ENCODE data around the gene CLIC5.

DNA sequence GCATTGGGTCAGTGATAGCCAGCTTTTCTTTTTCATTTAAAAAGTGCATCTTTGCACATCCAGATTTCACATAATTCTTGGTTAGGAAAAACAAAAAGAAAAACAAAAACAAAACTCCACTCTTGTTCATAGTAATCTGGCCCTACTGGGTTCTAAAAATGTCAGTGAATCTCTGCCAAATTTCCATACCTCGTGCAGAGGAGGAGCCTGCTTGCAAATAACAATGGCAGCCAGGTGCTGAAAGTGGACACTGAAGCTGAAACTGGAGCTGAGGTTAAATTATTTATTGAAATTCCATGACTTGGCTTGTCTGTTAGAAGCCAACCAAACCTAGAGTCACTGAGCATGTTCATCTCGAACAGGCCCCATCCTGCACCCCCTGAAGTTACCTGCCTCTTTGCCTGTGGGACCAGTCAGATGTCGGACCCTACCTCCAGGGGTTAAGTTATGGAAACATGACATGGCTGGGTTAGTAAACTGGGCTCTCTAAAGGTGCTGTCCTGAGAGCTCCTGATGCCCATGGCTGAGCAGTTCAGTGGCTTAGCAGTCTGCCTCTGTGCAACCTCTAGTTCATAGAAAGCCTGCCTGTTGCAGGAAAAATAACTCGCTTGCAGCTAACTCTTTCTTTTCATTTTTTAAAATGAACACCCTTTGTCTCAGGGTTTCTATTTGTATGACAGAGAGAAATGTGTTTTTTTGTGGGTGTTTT is 42.7 kb downstream of the CLIC5 start:
- TF ChIP-seq, protein P1, sequence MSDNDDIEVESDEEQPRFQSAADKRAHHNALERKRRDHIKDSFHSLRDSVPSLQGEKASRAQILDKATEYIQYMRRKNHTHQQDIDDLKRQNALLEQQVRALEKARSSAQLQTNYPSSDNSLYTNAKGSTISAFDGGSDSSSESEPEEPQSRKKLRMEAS (IDR thresholded peaks at IDR 0.05): no peak
- TF ChIP-seq SUZ12 (IDR thresholded peaks at IDR 0.05; ENCODE audit: low read length) (no peak), BACH1 (IDR thresholded peaks at IDR 0.05; ENCODE audit: low read length) (no peak), TAF1 (IDR thresholded peaks at IDR 0.05; ENCODE audit: low read depth, low read length) (no peak), SRF (IDR thresholded peaks at IDR 0.05; ENCODE audit: low read depth, low read length) (no peak), PHF8 (conservative IDR thresholded peaks at IDR 0.05; ENCODE audit: low read depth, low read length) (no peak), POLR2A (IDR thresholded peaks at IDR 0.05; ENCODE audit: control extremely low read depth in 1 of 2, low read depth in 2 of 2, low read length in 2 of 2) (no peak), JUN (IDR thresholded peaks at IDR 0.05; ENCODE audit: low read depth, low read length) (no peak)
- TF ChIP-seq, protein P2, sequence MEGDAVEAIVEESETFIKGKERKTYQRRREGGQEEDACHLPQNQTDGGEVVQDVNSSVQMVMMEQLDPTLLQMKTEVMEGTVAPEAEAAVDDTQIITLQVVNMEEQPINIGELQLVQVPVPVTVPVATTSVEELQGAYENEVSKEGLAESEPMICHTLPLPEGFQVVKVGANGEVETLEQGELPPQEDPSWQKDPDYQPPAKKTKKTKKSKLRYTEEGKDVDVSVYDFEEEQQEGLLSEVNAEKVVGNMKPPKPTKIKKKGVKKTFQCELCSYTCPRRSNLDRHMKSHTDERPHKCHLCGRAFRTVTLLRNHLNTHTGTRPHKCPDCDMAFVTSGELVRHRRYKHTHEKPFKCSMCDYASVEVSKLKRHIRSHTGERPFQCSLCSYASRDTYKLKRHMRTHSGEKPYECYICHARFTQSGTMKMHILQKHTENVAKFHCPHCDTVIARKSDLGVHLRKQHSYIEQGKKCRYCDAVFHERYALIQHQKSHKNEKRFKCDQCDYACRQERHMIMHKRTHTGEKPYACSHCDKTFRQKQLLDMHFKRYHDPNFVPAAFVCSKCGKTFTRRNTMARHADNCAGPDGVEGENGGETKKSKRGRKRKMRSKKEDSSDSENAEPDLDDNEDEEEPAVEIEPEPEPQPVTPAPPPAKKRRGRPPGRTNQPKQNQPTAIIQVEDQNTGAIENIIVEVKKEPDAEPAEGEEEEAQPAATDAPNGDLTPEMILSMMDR (IDR thresholded peaks at IDR 0.05; ENCODE audit: control extremely low read depth in 1 of 3, insufficient read depth in 1 of 3, low read depth in 1 of 3, low read length in 3 of 3): no peak

All from H1 (cell line).